ENCODE results near the gene GTF2H4.
"Not testable (repeated sequence)": the region's sequence is repeated elsewhere in the genome, so short reads cannot be mapped to it uniquely, and the experiment has no call there.

DNA sequence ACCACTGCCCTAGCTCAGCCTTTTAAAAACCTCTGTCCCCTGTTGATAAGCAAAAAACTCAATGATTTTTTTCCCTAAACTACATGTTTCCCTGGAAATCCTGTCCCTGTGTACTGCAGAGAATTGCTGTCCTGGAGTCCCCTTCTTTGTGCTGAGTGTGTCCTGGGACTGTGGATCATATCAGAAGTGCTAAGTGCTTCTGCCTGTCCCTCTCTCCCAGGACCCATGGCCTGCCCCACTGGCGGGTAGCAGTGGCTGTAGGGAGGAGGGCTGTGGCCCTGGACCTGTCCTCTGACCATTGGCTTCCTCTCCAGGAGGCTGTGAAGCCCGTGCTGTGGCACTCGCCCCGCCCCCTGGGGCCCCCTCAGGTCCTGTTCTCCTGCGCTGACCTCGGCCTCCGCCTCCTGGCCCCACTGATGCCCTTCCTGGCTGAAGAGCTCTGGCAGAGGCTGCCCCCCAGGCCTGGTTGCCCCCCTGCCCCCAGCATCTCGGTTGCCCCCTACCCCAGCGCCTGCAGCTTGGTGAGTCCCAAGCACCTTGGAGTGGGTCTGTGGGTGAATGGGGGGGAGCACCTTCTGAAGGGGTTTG, 16.1 kb downstream of the GTF2H4 start:
- not testable (repeated sequence) for TF ChIP-seq POLR2A (IDR thresholded peaks at IDR 0.05)
- TF ChIP-seq, protein P1, sequence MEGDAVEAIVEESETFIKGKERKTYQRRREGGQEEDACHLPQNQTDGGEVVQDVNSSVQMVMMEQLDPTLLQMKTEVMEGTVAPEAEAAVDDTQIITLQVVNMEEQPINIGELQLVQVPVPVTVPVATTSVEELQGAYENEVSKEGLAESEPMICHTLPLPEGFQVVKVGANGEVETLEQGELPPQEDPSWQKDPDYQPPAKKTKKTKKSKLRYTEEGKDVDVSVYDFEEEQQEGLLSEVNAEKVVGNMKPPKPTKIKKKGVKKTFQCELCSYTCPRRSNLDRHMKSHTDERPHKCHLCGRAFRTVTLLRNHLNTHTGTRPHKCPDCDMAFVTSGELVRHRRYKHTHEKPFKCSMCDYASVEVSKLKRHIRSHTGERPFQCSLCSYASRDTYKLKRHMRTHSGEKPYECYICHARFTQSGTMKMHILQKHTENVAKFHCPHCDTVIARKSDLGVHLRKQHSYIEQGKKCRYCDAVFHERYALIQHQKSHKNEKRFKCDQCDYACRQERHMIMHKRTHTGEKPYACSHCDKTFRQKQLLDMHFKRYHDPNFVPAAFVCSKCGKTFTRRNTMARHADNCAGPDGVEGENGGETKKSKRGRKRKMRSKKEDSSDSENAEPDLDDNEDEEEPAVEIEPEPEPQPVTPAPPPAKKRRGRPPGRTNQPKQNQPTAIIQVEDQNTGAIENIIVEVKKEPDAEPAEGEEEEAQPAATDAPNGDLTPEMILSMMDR (IDR thresholded peaks at IDR 0.05) = not testable (repeated sequence)
